ENCODE data around the gene TH.

TH gene

DNA sequence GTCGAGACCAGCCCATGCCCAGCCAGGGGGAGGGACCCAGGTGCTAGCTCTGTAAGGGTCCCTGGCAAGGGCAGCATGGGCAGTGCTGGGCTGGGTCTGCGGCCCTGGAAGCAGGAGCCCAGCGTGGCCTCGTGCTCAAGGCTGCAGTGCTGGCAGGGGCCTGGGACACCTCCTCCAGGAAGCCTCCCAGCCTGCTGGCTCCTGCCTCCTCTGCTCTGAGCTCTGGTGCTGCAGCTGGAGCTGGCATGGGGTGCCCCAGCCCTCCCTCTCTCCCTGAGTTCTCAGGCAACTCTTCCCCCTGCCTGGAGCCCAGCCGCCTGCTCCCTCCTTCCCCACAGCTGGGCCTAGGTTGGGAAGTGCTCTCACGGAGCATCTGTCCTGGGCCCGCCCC, 17.4 kb downstream of the TH start:
- Histone ChIP-seq H3K9ac (ENCODE audit: low read length) (no peak overlapping the region), H3K4me3 (ENCODE audit: low read depth, low read length, poor library complexity, severe bottlenecking) (no peak overlapping the region), H4K20me1 (ENCODE audit: insufficient read depth, low read length) (no peaks in the 10 kb centered on the region), H3K9me3 (ENCODE audit: low read length) (no peaks in the 10 kb centered on the region), H3K79me2 (ENCODE audit: insufficient read depth, low read length) (no peaks in the 10 kb centered on the region), H3K9me2 (ENCODE audit: low read depth, low read length) (no peaks in the 10 kb centered on the region), H2AFZ (ENCODE audit: low read length) (no peak overlapping the region), H3K27me3 (ENCODE audit: insufficient read depth, low read length) (0 out of 2 replicates have a peak, but pooled peaks cover 6% of the 10 kb centered on the region), H3K36me3 (ENCODE audit: insufficient read depth, low read length) (no peaks in the 10 kb centered on the region), H3K4me2 (ENCODE audit: low read length) (no peak overlapping the region), H3K27ac (ENCODE audit: low read depth, low read length, poor library complexity, severe bottlenecking) (no peak overlapping the region), H3K4me1 (ENCODE audit: insufficient read depth, low read length, severe bottlenecking) (no peaks in the 10 kb centered on the region), H3F3A (ENCODE audit: insufficient read depth, low read length) (no peaks in the 10 kb centered on the region)
- TF ChIP-seq CTCF (IDR thresholded peaks at IDR 0.05; ENCODE audit: low read length) (no peak), EZH2 (IDR thresholded peaks at IDR 0.05; ENCODE audit: borderline replicate concordance, low read length) (no peak)

DNA sequence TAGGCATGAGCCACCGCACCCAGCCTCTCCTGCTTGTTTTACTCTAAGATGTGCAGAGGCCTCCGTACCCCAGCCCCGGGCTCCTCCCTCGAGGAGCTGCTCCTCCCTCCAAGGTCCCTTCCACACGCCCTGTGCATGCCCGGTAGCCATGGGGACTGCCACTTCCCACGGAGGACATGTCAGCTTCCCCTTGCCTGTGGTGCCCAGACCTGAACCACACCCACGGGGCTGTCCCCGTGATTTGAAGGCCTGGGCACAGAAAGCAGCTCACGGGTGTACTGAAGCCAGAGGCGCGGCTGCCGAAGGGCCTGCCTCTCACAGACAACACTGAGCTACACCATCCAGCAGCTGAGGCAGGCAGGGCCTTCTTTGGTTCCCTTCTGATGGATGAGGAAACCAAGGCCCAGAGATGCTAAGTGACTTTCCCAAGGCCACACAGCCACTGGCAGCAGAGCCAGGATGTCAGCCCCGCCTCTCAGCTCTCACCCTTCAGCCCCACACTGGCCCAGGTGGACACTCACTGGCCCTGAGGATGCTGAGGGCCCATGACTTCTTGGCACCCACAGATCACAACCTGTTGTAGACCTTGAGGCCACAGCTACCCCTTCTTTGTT, 17.9 kb downstream of the TH start:
- TF ChIP-seq EZH2 (IDR thresholded peaks at IDR 0.05; ENCODE audit: borderline replicate concordance, low read length) (no peak), CTCF (IDR thresholded peaks at IDR 0.05; ENCODE audit: low read length) (no peak)
- Histone ChIP-seq H4K20me1 (ENCODE audit: insufficient read depth, low read length) (no peaks in the 10 kb centered on the region), H3K9ac (ENCODE audit: low read length) (no peak overlapping the region), H3K79me2 (ENCODE audit: insufficient read depth, low read length) (no peaks in the 10 kb centered on the region), H3K4me3 (ENCODE audit: low read depth, low read length, poor library complexity, severe bottlenecking) (no peak overlapping the region), H2AFZ (ENCODE audit: low read length) (no peak overlapping the region), H3K9me3 (ENCODE audit: low read length) (no peaks in the 10 kb centered on the region), H3K4me1 (ENCODE audit: insufficient read depth, low read length, severe bottlenecking) (no peaks in the 10 kb centered on the region), H3K27me3 (ENCODE audit: insufficient read depth, low read length) (0 out of 2 replicates have a peak, but pooled peaks cover 6% of the 10 kb centered on the region), H3K36me3 (ENCODE audit: insufficient read depth, low read length) (no peaks in the 10 kb centered on the region), H3K9me2 (ENCODE audit: low read depth, low read length) (no peaks in the 10 kb centered on the region), H3F3A (ENCODE audit: insufficient read depth, low read length) (no peaks in the 10 kb centered on the region), H3K27ac (ENCODE audit: low read depth, low read length, poor library complexity, severe bottlenecking) (no peak overlapping the region), H3K4me2 (ENCODE audit: low read length) (no peak overlapping the region)

DNA sequence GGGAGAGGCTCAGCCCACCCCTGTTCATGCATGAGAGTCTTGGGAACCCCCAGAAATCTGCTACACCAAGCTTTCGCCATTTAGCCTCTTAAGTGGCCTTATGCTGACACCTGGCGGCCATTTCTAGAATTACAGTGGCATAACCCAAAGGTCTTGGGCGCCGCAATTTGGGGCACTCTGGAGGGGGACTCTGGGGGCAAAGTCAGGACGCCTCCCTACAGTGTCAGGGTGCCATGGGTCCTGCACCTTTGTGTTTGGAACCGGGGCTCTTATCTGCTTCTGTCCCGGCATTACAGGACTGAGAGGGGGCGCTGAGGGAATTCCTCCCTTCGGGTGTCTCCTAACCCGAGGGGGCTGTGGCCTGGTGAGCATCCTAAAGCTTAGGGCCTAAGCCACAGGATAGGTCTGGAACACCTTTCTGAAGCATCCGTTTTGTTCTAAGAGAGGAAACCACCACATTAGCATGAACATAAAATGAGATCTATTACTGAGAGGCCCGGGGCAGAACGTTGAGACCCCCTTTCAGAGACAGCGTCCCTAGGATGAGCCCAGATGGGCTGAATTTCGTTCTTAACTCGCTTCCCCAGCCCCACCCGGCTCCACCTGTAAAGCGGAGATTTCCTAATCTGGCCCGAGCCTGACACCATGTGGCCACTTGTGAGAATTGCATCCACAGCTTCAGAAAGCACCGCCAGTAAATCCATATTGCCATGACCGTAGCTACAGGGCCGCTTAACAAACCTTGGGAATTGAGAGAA, 19.9 kb downstream of the TH start:
- Histone ChIP-seq H3K9ac (ENCODE audit: low read length) (no peak overlapping the region), H3K9me2 (ENCODE audit: low read depth, low read length) (no peaks in the 10 kb centered on the region), H3K9me3 (ENCODE audit: low read length) (no peaks in the 10 kb centered on the region), H4K20me1 (ENCODE audit: insufficient read depth, low read length) (no peaks in the 10 kb centered on the region), H3K4me1 (ENCODE audit: insufficient read depth, low read length, severe bottlenecking) (no peaks in the 10 kb centered on the region), H3K4me2 (ENCODE audit: low read length) (no peak overlapping the region), H3K4me3 (ENCODE audit: low read depth, low read length, poor library complexity, severe bottlenecking) (no peak overlapping the region), H3K36me3 (ENCODE audit: insufficient read depth, low read length) (no peaks in the 10 kb centered on the region), H3F3A (ENCODE audit: insufficient read depth, low read length) (no peaks in the 10 kb centered on the region), H3K27ac (ENCODE audit: low read depth, low read length, poor library complexity, severe bottlenecking) (no peak overlapping the region), H2AFZ (ENCODE audit: low read length) (no peak overlapping the region), H3K79me2 (ENCODE audit: insufficient read depth, low read length) (no peaks in the 10 kb centered on the region), H3K27me3 (ENCODE audit: insufficient read depth, low read length) (peaks cover 10% of the 10 kb centered on the region; the same call in 1 of the 2 replicates)
- no peak for TF ChIP-seq EZH2 (IDR thresholded peaks at IDR 0.05; ENCODE audit: borderline replicate concordance, low read length)
- TF ChIP-seq CTCF (IDR thresholded peaks at IDR 0.05; ENCODE audit: low read length): peak; percentile 57
